EH (cell line): ENCODE results near the gene DPPA3.
"Not testable (repeated sequence)": the region's sequence is repeated elsewhere in the genome, so short reads cannot be mapped to it uniquely, and the experiment has no call there.

Experiments
- DNase-seq: peaks from one replicate; pipeline ENCODE4 v3.0.0-alpha.2; 2015; ENCODE audit warnings: low read depth

The DPPA3 gene

GRCh38 chr12:7730984-7731383, 19.8 kb downstream of the DPPA3 start:
- not testable (repeated sequence) for DNase-seq

- DNase-seq = no peak
These were observed 20.3 kb downstream of the DPPA3 start for GRCh38 chr12:7731486-7731885.

GRCh38 chr12:7732993-7733392, 21.8 kb downstream of the DPPA3 start:
- DNase-seq = no peak

- no peak for DNase-seq
These were observed 36.0 kb downstream of the DPPA3 start, which contains the start of gene CLEC4C for GRCh38 chr12:7747246-7747645. TSS of gene CLEC4C (minus strand) at chr12:7747375. CDS start at chr12:7747348, 27 bp downstream.

- DNase-seq = no peak
These were observed 37.6 kb downstream of the DPPA3 start for GRCh38 chr12:7748852-7749251.

- DNase-seq = no peak
These were observed 38.2 kb downstream of the DPPA3 start for GRCh38 chr12:7749442-7749841.

- DNase-seq = no peak
These were observed 39.1 kb downstream of the DPPA3 start for GRCh38 chr12:7750350-7750749.

- DNase-seq = no peak
These were observed 40.2 kb downstream of the DPPA3 start for GRCh38 chr12:7751394-7751793.

GRCh38 chr12:7751941-7752922, 41.0 kb downstream of the DPPA3 start:
- not testable (repeated sequence) for DNase-seq

- not testable (repeated sequence) for DNase-seq
These were observed 44.4 kb downstream of the DPPA3 start for GRCh38 chr12:7755668-7756067.

GRCh38 chr12:7756993-7757392, 45.8 kb downstream of the DPPA3 start:
- no peak for DNase-seq

GRCh38 chr12:7758766-7759140, 47.5 kb downstream of the DPPA3 start:
- no peak for DNase-seq
